AG04450 (cell line): ENCODE measurements around the gene PDE1C. TPM values are rescaled to one million over a fixed set of nuclear protein-coding genes. Genes with fewer than 3 reads are reported as not detected.

Experiments used
- CTCF ChIA-PET: fragments of 300-600, 350-600 bp; formaldehyde crosslinking; extraction: SDS; loops from one replicate; lab custom pipeline; 2022; ENCODE audit warnings: antibody characterized with exemption, inconsistent platforms; lab: Charles Lee
- POLR2A ChIA-PET: fragments of 350-600 bp; formaldehyde crosslinking; extraction: SDS; loops from one replicate; lab custom pipeline; 2021; ENCODE audit warnings: antibody characterized with exemption, inconsistent platforms; lab: Yijun Ruan, JAX
- DNase-seq: peaks from one replicate; pipeline ENCODE4 v3.0.0-alpha.2; 2011; ENCODE audit warnings: low read depth, low spot score
- H3K27ac ChIP-seq: one replicate; pipeline ENCODE4 v1.5.1; 2012; ENCODE audit warnings: low read depth, low read length, control low read depth
- H3K27me3 ChIP-seq: one replicate; pipeline ENCODE4 v1.6.0; 2012; ENCODE audit warnings: low read length; ENCODE audit not compliant: control insufficient read depth, insufficient read depth
- H3K4me3 ChIP-seq: 2 replicates; pipeline ENCODE4 v1.5.1; 2011; ENCODE audit warnings: mild to moderate bottlenecking, low read depth, low read length, control low read depth
- H3K9me3 ChIP-seq: 2 replicates; pipeline ENCODE4 v1.5.1; 2012; ENCODE audit warnings: low read length; ENCODE audit not compliant: control insufficient read depth, insufficient read depth
- polyA plus RNA-seq: library from polyadenylated mRNA; depleted of rRNA; stranded (reverse); fragments of >200 nt; gene quantifications from 2 replicates; pipeline ENCODE4 v1.2.3, GENCODE V29; 2011
- TF ChIP-seq, protein P1 (sequence below): IDR thresholded peaks from 2 replicates; pipeline ENCODE4 v1.5.1; 2011; ENCODE audit warnings: low read depth, low read length, control low read depth, inconsistent platforms

PDE1C gene
- polyA plus RNA-seq, 1 experiment = 3.8 TPM

DNA sequence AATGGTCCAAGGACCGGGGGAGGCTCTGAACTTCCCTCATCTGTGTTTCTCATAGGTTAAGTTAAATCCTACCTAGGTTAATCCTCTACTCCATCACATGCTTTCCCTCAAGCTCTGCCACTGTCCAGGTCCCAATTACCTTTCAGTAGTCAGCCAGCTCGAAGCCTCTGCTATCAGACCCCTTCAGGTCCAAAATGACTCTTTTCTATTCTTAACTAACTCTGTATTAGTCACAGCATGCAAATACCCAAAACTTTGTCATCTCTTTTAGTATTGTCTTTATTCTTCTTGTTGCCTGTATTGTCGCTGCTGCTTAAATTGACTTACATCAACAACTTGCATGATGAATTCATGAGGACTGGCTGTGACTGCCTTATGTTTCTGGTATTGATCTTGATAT is 367.9 kb downstream of the PDE1C start:
- Histone ChIP-seq H3K9me3 (no peaks in the 10 kb centered on the region; the same call in 1 of the 2 replicates), H3K4me3 (no peak overlapping the region), H3K27me3 (no peaks in the 10 kb centered on the region), H3K27ac (no peak overlapping the region)
- TF ChIP-seq, protein P1, sequence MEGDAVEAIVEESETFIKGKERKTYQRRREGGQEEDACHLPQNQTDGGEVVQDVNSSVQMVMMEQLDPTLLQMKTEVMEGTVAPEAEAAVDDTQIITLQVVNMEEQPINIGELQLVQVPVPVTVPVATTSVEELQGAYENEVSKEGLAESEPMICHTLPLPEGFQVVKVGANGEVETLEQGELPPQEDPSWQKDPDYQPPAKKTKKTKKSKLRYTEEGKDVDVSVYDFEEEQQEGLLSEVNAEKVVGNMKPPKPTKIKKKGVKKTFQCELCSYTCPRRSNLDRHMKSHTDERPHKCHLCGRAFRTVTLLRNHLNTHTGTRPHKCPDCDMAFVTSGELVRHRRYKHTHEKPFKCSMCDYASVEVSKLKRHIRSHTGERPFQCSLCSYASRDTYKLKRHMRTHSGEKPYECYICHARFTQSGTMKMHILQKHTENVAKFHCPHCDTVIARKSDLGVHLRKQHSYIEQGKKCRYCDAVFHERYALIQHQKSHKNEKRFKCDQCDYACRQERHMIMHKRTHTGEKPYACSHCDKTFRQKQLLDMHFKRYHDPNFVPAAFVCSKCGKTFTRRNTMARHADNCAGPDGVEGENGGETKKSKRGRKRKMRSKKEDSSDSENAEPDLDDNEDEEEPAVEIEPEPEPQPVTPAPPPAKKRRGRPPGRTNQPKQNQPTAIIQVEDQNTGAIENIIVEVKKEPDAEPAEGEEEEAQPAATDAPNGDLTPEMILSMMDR = no peak
- ChIA-PET CTCF (no interaction called here), POLR2A (no interaction called here)
- no peak for DNase-seq
